HEK293 (cell line): ENCODE measurements around the gene C21orf58.

Source experiments
- CTCF ChIA-PET: fragments of 350-600 bp; formaldehyde crosslinking; extraction: SDS; loops from one replicate; lab custom pipeline; 2021; ENCODE audit warnings: antibody characterized with exemption; lab: Yijun Ruan, JAX
- POLR2A ChIA-PET: fragments of 300-600 bp; formaldehyde crosslinking; extraction: SDS; loops from one replicate; lab custom pipeline; 2020; ENCODE audit warnings: antibody characterized with exemption, inconsistent platforms; lab: Yijun Ruan, JAX
- H3K27ac ChIP-seq: fragments of 200-500 bp; sonication (Bioruptor generic); 2 replicates; pipeline ENCODE4 v1.5.1; 2014; ENCODE audit warnings: low read depth, low read length, control low read depth, inconsistent platforms; ENCODE audit errors: extremely low read depth
- H3K36me3 ChIP-seq, 2 experiments: fragments of 200-500 bp in 1 of 2; sonication (Bioruptor generic) in 1 of 2; 1 replicate in 1 of 2; 2 replicates in 1 of 2; pipeline ENCODE4 v1.5.1; 2014 to 2017; ENCODE audit warnings: inconsistent platforms in 2 of 2, low read length in 2 of 2; ENCODE audit not compliant: control insufficient read depth in 2 of 2, insufficient read depth in 1 of 2
- H3K4me1 ChIP-seq: fragments of 200-500 bp; sonication (Bioruptor generic); 2 replicates; pipeline ENCODE4 v1.5.1; 2014; ENCODE audit warnings: mild to moderate bottlenecking, low read length, inconsistent platforms; ENCODE audit not compliant: control insufficient read depth, insufficient read depth
- H3K4me3 ChIP-seq: 2 replicates; pipeline ENCODE4 v1.5.1; 2011; ENCODE audit warnings: low read depth, mild to moderate bottlenecking, control low read depth, low read length, moderate library complexity
- H3K9me3 ChIP-seq: fragments of 200-500 bp; sonication (Bioruptor generic); 2 replicates; pipeline ENCODE4 v1.5.1; 2014; ENCODE audit warnings: low read depth, low read length, inconsistent platforms; ENCODE audit not compliant: control insufficient read depth, insufficient read depth
- AEBP2 ChIP-seq: fragments of 450-650 bp; formaldehyde crosslinking; IDR thresholded peaks from 2 replicates; pipeline ENCODE4 v1.5.1; 2016; ENCODE audit warnings: missing biosample characterization, missing genetic modification characterization, borderline replicate concordance
- ATF2 ChIP-seq: fragments of 450-650 bp; formaldehyde crosslinking; IDR thresholded peaks from 2 replicates; pipeline ENCODE4 v1.5.1; 2016; ENCODE audit warnings: missing biosample characterization, missing genetic modification characterization, low read depth
- INSM2 ChIP-seq: fragments of 450-650 bp; formaldehyde crosslinking; IDR thresholded peaks from 2 replicates; pipeline ENCODE4 v1.5.1; 2016; ENCODE audit warnings: missing biosample characterization, missing genetic modification characterization
- SALL2 ChIP-seq: fragments of 450-650 bp; formaldehyde crosslinking; IDR thresholded peaks from 2 replicates; pipeline ENCODE4 v1.5.0; 2017; ENCODE audit warnings: missing biosample characterization, mild to moderate bottlenecking, missing genetic modification characterization, borderline replicate concordance
- SP2 ChIP-seq: fragments of 450-650 bp; formaldehyde crosslinking; IDR thresholded peaks from 2 replicates; pipeline ENCODE4 v1.5.1; 2016; ENCODE audit warnings: missing biosample characterization, missing genetic modification characterization
- SP7 ChIP-seq: fragments of 450-650 bp; formaldehyde crosslinking; IDR thresholded peaks from 2 replicates; pipeline ENCODE4 v1.5.1; 2016; ENCODE audit warnings: missing biosample characterization, missing genetic modification characterization
- ZBTB11 ChIP-seq: fragments of 450-650 bp; formaldehyde crosslinking; conservative IDR thresholded peaks from 2 replicates; pipeline ENCODE4 v1.5.1; 2016; ENCODE audit warnings: low read depth, missing biosample characterization, missing genetic modification characterization
- ZBTB20 ChIP-seq: fragments of 450-650 bp; formaldehyde crosslinking; IDR thresholded peaks from 2 replicates; pipeline ENCODE4 v1.5.1; 2016; ENCODE audit warnings: missing biosample characterization, missing genetic modification characterization
- ZBTB7A ChIP-seq: fragments of 450-650 bp; formaldehyde crosslinking; IDR thresholded peaks from 2 replicates; pipeline ENCODE4 v1.5.1; 2016; ENCODE audit warnings: low read depth, missing biosample characterization, missing genetic modification characterization
- ZEB2 ChIP-seq: fragments of 450-650 bp; formaldehyde crosslinking; IDR thresholded peaks from 2 replicates; pipeline ENCODE4 v1.5.1; 2016; ENCODE audit warnings: missing biosample characterization, missing genetic modification characterization
- ZNF175 ChIP-seq: fragments of 450-650 bp; formaldehyde crosslinking; IDR thresholded peaks from 2 replicates; pipeline ENCODE4 v1.5.1; 2016; ENCODE audit warnings: missing biosample characterization, missing genetic modification characterization
- ZNF19 ChIP-seq: fragments of 450-650 bp; formaldehyde crosslinking; IDR thresholded peaks from 2 replicates; pipeline ENCODE4; 2016; ENCODE audit warnings: missing biosample characterization, missing genetic modification characterization, low read depth
- ZNF211 ChIP-seq: fragments of 450-650 bp; formaldehyde crosslinking; IDR thresholded peaks from 2 replicates; pipeline ENCODE4 v1.5.1; 2016; ENCODE audit warnings: low read depth, missing biosample characterization, missing genetic modification characterization
- ZNF23 ChIP-seq: fragments of 450-650 bp; formaldehyde crosslinking; IDR thresholded peaks from 2 replicates; pipeline ENCODE4 v1.5.1; 2016; ENCODE audit warnings: missing biosample characterization, missing genetic modification characterization, borderline replicate concordance
- ZNF394 ChIP-seq: fragments of 450-650 bp; formaldehyde crosslinking; IDR thresholded peaks from 2 replicates; pipeline ENCODE4 v1.5.1; 2016; ENCODE audit warnings: missing biosample characterization, missing genetic modification characterization, mild to moderate bottlenecking, moderate library complexity, borderline replicate concordance
- ZNF398 ChIP-seq: fragments of 450-650 bp; formaldehyde crosslinking; IDR thresholded peaks from 2 replicates; pipeline ENCODE4 v1.5.1; 2017; ENCODE audit warnings: missing biosample characterization, missing genetic modification characterization
- ZNF521 ChIP-seq: fragments of 450-650 bp; formaldehyde crosslinking; IDR thresholded peaks from 2 replicates; pipeline ENCODE4 v1.5.1; 2017; ENCODE audit warnings: missing biosample characterization, mild to moderate bottlenecking, missing genetic modification characterization
- ZNF544 ChIP-seq: fragments of 450-650 bp; formaldehyde crosslinking; IDR thresholded peaks from 2 replicates; pipeline ENCODE4 v1.5.0; 2017; ENCODE audit warnings: missing biosample characterization, missing genetic modification characterization
- ZNF621 ChIP-seq: fragments of 450-650 bp; formaldehyde crosslinking; IDR thresholded peaks from 2 replicates; pipeline ENCODE4 v1.5.1; 2017; ENCODE audit warnings: missing biosample characterization, missing genetic modification characterization
- ZNF658 ChIP-seq: fragments of 450-650 bp; formaldehyde crosslinking; IDR thresholded peaks from 2 replicates; pipeline ENCODE4; 2016; ENCODE audit warnings: missing biosample characterization, missing genetic modification characterization
- ZNF664 ChIP-seq: fragments of 450-650 bp; formaldehyde crosslinking; IDR thresholded peaks from 2 replicates; pipeline ENCODE4 v1.5.1; 2016; ENCODE audit warnings: missing biosample characterization, missing genetic modification characterization
- ZNF677 ChIP-seq: fragments of 450-650 bp; IDR thresholded peaks from 2 replicates; pipeline ENCODE4 v1.5.0; 2018; ENCODE audit warnings: missing biosample characterization, mild to moderate bottlenecking, missing genetic modification characterization, moderate library complexity
- ZNF701 ChIP-seq: fragments of 450-650 bp; formaldehyde crosslinking; IDR thresholded peaks from 2 replicates; pipeline ENCODE4 v1.5.1; 2016; ENCODE audit warnings: missing biosample characterization, missing genetic modification characterization
- ZNF747 ChIP-seq: fragments of 450-650 bp; formaldehyde crosslinking; IDR thresholded peaks from 2 replicates; pipeline ENCODE4 v1.5.1; 2016; ENCODE audit warnings: missing biosample characterization, missing genetic modification characterization
- ZNF76 ChIP-seq: fragments of 450-650 bp; formaldehyde crosslinking; IDR thresholded peaks from 2 replicates; pipeline ENCODE4; 2016; ENCODE audit warnings: low read depth, missing biosample characterization, missing genetic modification characterization, borderline replicate concordance
- ZNF785 ChIP-seq: fragments of 450-650 bp; formaldehyde crosslinking; IDR thresholded peaks from 2 replicates; pipeline ENCODE4 v1.5.1; 2016; ENCODE audit warnings: missing biosample characterization, missing genetic modification characterization
- ZNF830 ChIP-seq: fragments of 450-650 bp; IDR thresholded peaks from 2 replicates; pipeline ENCODE4 v1.5.0; 2018; ENCODE audit warnings: missing biosample characterization, missing genetic modification characterization, low read depth, mild to moderate bottlenecking, moderate library complexity
- ZSCAN16 ChIP-seq: fragments of 450-650 bp; formaldehyde crosslinking; IDR thresholded peaks from 2 replicates; pipeline ENCODE4 v1.5.1; 2016; ENCODE audit warnings: missing biosample characterization, missing genetic modification characterization

C21orf58 gene

GRCh38 chr21:46323710-46324389 is at the start of gene C21orf58, which contains the start of gene PCNT:
TSS of gene C21orf58 (minus strand) at chr21:46323870. CDS start at chr21:46322738, 1,132 bp downstream.
TSS of gene PCNT (plus strand) at chr21:46324156. CDS start at chr21:46324229, 73 bp downstream.
- Histone ChIP-seq H3K36me3 (peaks cover 33 to 44% of the 10 kb centered on the region in 2 experiments; a peak in 2 of 3 replicates), H3K9me3 (no peaks in the 10 kb centered on the region), H3K4me1 (peaks cover 19% of the 10 kb centered on the region), H3K27ac (peak within 1 kb of the TSS; percentile 98), H3K4me3 (peak within 1 kb of the TSS; percentile 71)
- POLR2A ChIA-PET: interaction anchor here (0.6 to 1.4 kb wide), 7 partner anchors 10 to 312 kb away, joined by 3 to 6 read pairs (median 4); partner anchors contain the start of gene PRMT2
- CTCF ChIA-PET: interaction anchor here (1.0 kb wide), 1 partner anchor 38 kb away, joined by 3 read pairs; the partner anchor contains the start of genes MCM3AP and YBEY
- peak; percentile 100 for TF ChIP-seq ZEB2 (tag by site-specific recombination)
- TF ChIP-seq ZNF76 (tag by site-specific recombination): peak; percentile 60; the same call in 1 of the 2 replicates
- peak; percentile 78 for TF ChIP-seq INSM2 (tag by site-specific recombination)
- no peak for TF ChIP-seq ZNF544
- TF ChIP-seq ZNF830: no peak
- TF ChIP-seq ZNF621 (tag by site-specific recombination): no peak
- TF ChIP-seq ZNF701 (tag by site-specific recombination): no peak
- no peak for TF ChIP-seq ZNF175
- TF ChIP-seq ZNF664 (tag by site-specific recombination): no peak
- no peak for TF ChIP-seq ZNF521 (tag by site-specific recombination)
- TF ChIP-seq ZNF211 (tag by site-specific recombination): no peak
- no peak for TF ChIP-seq SALL2 (tag by site-specific recombination)
- TF ChIP-seq AEBP2: no peak
- TF ChIP-seq ATF2 (tag by site-specific recombination): no peak
- no peak for TF ChIP-seq ZNF398 (tag by site-specific recombination)
- TF ChIP-seq ZBTB7A (tag by site-specific recombination): peak; percentile 89
- TF ChIP-seq ZBTB11 (tag by site-specific recombination): 0 out of 2 replicates have a peak, but pooled peaks have one; percentile 1
- TF ChIP-seq ZNF677: 0 out of 2 replicates have a peak, but pooled peaks have one; percentile 3
- no peak for TF ChIP-seq ZNF747 (tag by site-specific recombination)
- no peak for TF ChIP-seq ZNF658 (tag by site-specific recombination)
- TF ChIP-seq ZBTB20 (tag by site-specific recombination): no peak
- no peak for TF ChIP-seq ZNF19 (tag by site-specific recombination)
- no peak for TF ChIP-seq ZNF23
- no peak for TF ChIP-seq ZNF785
- TF ChIP-seq ZSCAN16 (tag by site-specific recombination): peak; percentile 77
- peak; percentile 61 for TF ChIP-seq ZNF394 (tag by site-specific recombination)
- peak; percentile 63 for TF ChIP-seq SP7
- peak; percentile 98 for TF ChIP-seq SP2 (tag by site-specific recombination)
